Activated naive CD4-positive, alpha-beta T cell treated with anti-CD3 and anti-CD28 coated beads, Interleukin-2, amount 10 ng/mL, durations not matched to agents 7 days and 5 days (primary cell): ENCODE measurements around the gene TMEM200A.
A peak's percentile ranks its signal among the peaks of the same experiment; 100 is the strongest.
"Not testable (repeated sequence)": the region's sequence is repeated elsewhere in the genome, so short reads cannot be mapped to it uniquely, and the experiment has no call there.

Experiments used
- CTCF ChIA-PET: fragments of 350-600 bp; sonication (Branson Sonifier 250); formaldehyde crosslinking; loops from one replicate; lab custom pipeline; 2021; ENCODE audit warnings: antibody characterized with exemption; lab: Charles Lee
- DNase-seq: peaks from one replicate; pipeline ENCODE4 v3.0.0-alpha.2; 2020
- H3K27ac Mint-ChIP-seq: one replicate; pipeline ENCODE4 v1.8.0; 2021; ENCODE audit warnings: mild to moderate bottlenecking, moderate library complexity, mixed read lengths
- H3K27me3 Mint-ChIP-seq: one replicate; pipeline ENCODE4 v1.8.0; 2021; ENCODE audit warnings: mild to moderate bottlenecking, mixed read lengths
- H3K36me3 Mint-ChIP-seq: one replicate; pipeline ENCODE4 v1.8.0; 2021; ENCODE audit warnings: mixed read lengths
- H3K4me1 Mint-ChIP-seq: one replicate; pipeline ENCODE4 v1.8.0; 2021; ENCODE audit warnings: mixed read lengths
- H3K4me3 Mint-ChIP-seq: one replicate; pipeline ENCODE4 v1.8.0; 2021; ENCODE audit warnings: mild to moderate bottlenecking, moderate library complexity, mixed read lengths
- H3K9me3 Mint-ChIP-seq: one replicate; pipeline ENCODE4 v1.8.0; 2021; ENCODE audit warnings: mixed read lengths

TMEM200A gene

GRCh38 chr6:130365166-130366106 is at the start of gene TMEM200A:
TSS of gene TMEM200A (plus strand) at chr6:130366017. CDS start at chr6:130440423, 74,406 bp downstream.
- peak within 1 kb of the TSS; percentile 74 for H3K4me3 Mint-ChIP-seq
- peaks cover 53% of the 10 kb centered on the region for H3K27me3 Mint-ChIP-seq
- no peaks in the 10 kb centered on the region for H3K36me3 Mint-ChIP-seq
- no peak within 1 kb of the TSS for H3K27ac Mint-ChIP-seq
- no peaks in the 10 kb centered on the region for H3K9me3 Mint-ChIP-seq
- DNase-seq, result peak; percentile 62
- peaks cover 20% of the 10 kb centered on the region for H3K4me1 Mint-ChIP-seq
- CTCF ChIA-PET, result interaction anchor here (0.9 to 1.6 kb wide), 8 partner anchors 10 to 751 kb away, joined by 3 to 9 read pairs (median 4); no protein-coding TSS in a partner anchor

GRCh38 chr6:130320908-130321307 is 44.9 kb upstream of the TMEM200A start:
- no peaks in the 10 kb centered on the region for H3K9me3 Mint-ChIP-seq
- H3K27me3 Mint-ChIP-seq, result peaks cover 16% of the 10 kb centered on the region
- no peak overlapping the region for H3K27ac Mint-ChIP-seq
- H3K36me3 Mint-ChIP-seq, result no peaks in the 10 kb centered on the region
- H3K4me3 Mint-ChIP-seq, result no peak overlapping the region
- peaks cover 10% of the 10 kb centered on the region for H3K4me1 Mint-ChIP-seq
- CTCF ChIA-PET, result interaction anchor here (1.1 to 3.3 kb wide), 7 partner anchors 10 to 386 kb away, joined by 4 to 41 read pairs (median 8); no protein-coding TSS in a partner anchor
- DNase-seq, result no peak

GRCh38 chr6:130322673-130323268 is 43.0 kb upstream of the TMEM200A start:
- Mint-ChIP-seq H3K4me3 (no peak overlapping the region), H3K27ac (no peak overlapping the region), H3K36me3 (no peaks in the 10 kb centered on the region), H3K4me1 (peaks cover 10% of the 10 kb centered on the region), H3K27me3 (peaks cover 14% of the 10 kb centered on the region), H3K9me3 (no peaks in the 10 kb centered on the region)
- CTCF ChIA-PET, result interaction anchor here (0.7 to 3.3 kb wide), 12 partner anchors 8 to 549 kb away, joined by 3 to 41 read pairs (median 4); no protein-coding TSS in a partner anchor
- DNase-seq, result peak; percentile 68

- DNase-seq, result no peak
- CTCF ChIA-PET, result interaction anchor here (0.6 to 2.9 kb wide), 6 partner anchors 9 to 1046 kb away, joined by 3 to 23 read pairs (median 3); no protein-coding TSS in a partner anchor
- Mint-ChIP-seq H3K27me3 (peaks cover 8% of the 10 kb centered on the region), H3K4me1 (peaks cover 10% of the 10 kb centered on the region), H3K36me3 (no peaks in the 10 kb centered on the region), H3K9me3 (peaks cover 3% of the 10 kb centered on the region), H3K4me3 (no peak overlapping the region), H3K27ac (no peak overlapping the region)
Observed at GRCh38 chr6:130324657-130325056, 41.2 kb upstream of the TMEM200A start.

- Mint-ChIP-seq H3K27me3 (peaks cover 8% of the 10 kb centered on the region), H3K4me3 (no peak overlapping the region), H3K9me3 (peaks cover 5% of the 10 kb centered on the region), H3K27ac (no peak overlapping the region), H3K36me3 (no peaks in the 10 kb centered on the region), H3K4me1 (peaks cover 10% of the 10 kb centered on the region)
- CTCF ChIA-PET, result interaction anchor here (0.7 to 1.6 kb wide), 2 partner anchors 371 to 730 kb away, joined by 5 to 16 read pairs; no protein-coding TSS in a partner anchor
- DNase-seq, result no peak
Observed at GRCh38 chr6:130326496-130326895, 39.3 kb upstream of the TMEM200A start.

- no peak overlapping the region for H3K27ac Mint-ChIP-seq
- no peak for DNase-seq
- H3K36me3 Mint-ChIP-seq, result no peaks in the 10 kb centered on the region
- no peaks in the 10 kb centered on the region for H3K4me1 Mint-ChIP-seq
- no peaks in the 10 kb centered on the region for H3K27me3 Mint-ChIP-seq
- H3K4me3 Mint-ChIP-seq, result no peak overlapping the region
- CTCF ChIA-PET, result no interaction called here
- H3K9me3 Mint-ChIP-seq, result peaks cover 6% of the 10 kb centered on the region
Observed at GRCh38 chr6:130337534-130337933, 28.3 kb upstream of the TMEM200A start.

- H3K36me3 Mint-ChIP-seq, H3K9me3 Mint-ChIP-seq, CTCF ChIA-PET, H3K4me1 Mint-ChIP-seq, H3K27ac Mint-ChIP-seq, DNase-seq, H3K4me3 Mint-ChIP-seq: not testable (repeated sequence)
- peaks cover 14% of the 10 kb centered on the region for H3K27me3 Mint-ChIP-seq
Observed at GRCh38 chr6:130346324-130346723, 19.5 kb upstream of the TMEM200A start.

- Mint-ChIP-seq H3K36me3 (no peaks in the 10 kb centered on the region), H3K4me3 (no peak overlapping the region), H3K27me3 (peaks cover 8% of the 10 kb centered on the region), H3K27ac (no peak overlapping the region), H3K4me1 (no peaks in the 10 kb centered on the region), H3K9me3 (peaks cover 2% of the 10 kb centered on the region)
- no peak for DNase-seq
- CTCF ChIA-PET, result no interaction called here
Observed at GRCh38 chr6:130354322-130354721, 11.5 kb upstream of the TMEM200A start.

GRCh38 chr6:130355572-130355971 is 10.2 kb upstream of the TMEM200A start:
- Mint-ChIP-seq H3K4me1 (no peaks in the 10 kb centered on the region), H3K27me3 (peaks cover 8% of the 10 kb centered on the region), H3K27ac (no peak overlapping the region), H3K9me3 (peaks cover 7% of the 10 kb centered on the region), H3K36me3 (no peaks in the 10 kb centered on the region), H3K4me3 (no peak overlapping the region)
- DNase-seq, result no peak
- CTCF ChIA-PET, result interaction anchor here (1.2 kb wide), 1 partner anchor 33 kb away, joined by 3 read pairs; no protein-coding TSS in a partner anchor

GRCh38 chr6:130357436-130357835 is 8.4 kb upstream of the TMEM200A start:
- CTCF ChIA-PET, result no interaction called here
- H3K9me3 Mint-ChIP-seq, result peaks cover 7% of the 10 kb centered on the region
- no peak overlapping the region for H3K4me3 Mint-ChIP-seq
- H3K4me1 Mint-ChIP-seq, result no peaks in the 10 kb centered on the region
- H3K36me3 Mint-ChIP-seq, result no peaks in the 10 kb centered on the region
- no peak overlapping the region for H3K27ac Mint-ChIP-seq
- H3K27me3 Mint-ChIP-seq, result peaks cover 8% of the 10 kb centered on the region
- DNase-seq, result no peak

GRCh38 chr6:130359736-130360135 is 6.1 kb upstream of the TMEM200A start:
- Mint-ChIP-seq H3K27me3 (peaks cover 15% of the 10 kb centered on the region), H3K4me3 (no peak overlapping the region), H3K36me3 (no peaks in the 10 kb centered on the region), H3K4me1 (peaks cover 5% of the 10 kb centered on the region), H3K27ac (no peak overlapping the region), H3K9me3 (peaks cover 4% of the 10 kb centered on the region)
- no peak for DNase-seq
- CTCF ChIA-PET, result no interaction called here

- Mint-ChIP-seq H3K36me3 (no peaks in the 10 kb centered on the region), H3K4me3 (no peak overlapping the region), H3K27ac (no peak overlapping the region), H3K27me3 (peaks cover 32% of the 10 kb centered on the region), H3K4me1 (peaks cover 16% of the 10 kb centered on the region), H3K9me3 (peaks cover 4% of the 10 kb centered on the region)
- CTCF ChIA-PET, result no interaction called here
- DNase-seq, result peak; percentile 48
Observed at GRCh38 chr6:130362128-130362527, 3.7 kb upstream of the TMEM200A start.

- H3K9me3 Mint-ChIP-seq, result peaks cover 4% of the 10 kb centered on the region
- H3K4me3 Mint-ChIP-seq, result peak overlapping the region; percentile 74
- peaks cover 20% of the 10 kb centered on the region for H3K4me1 Mint-ChIP-seq
- CTCF ChIA-PET, result no interaction called here
- peaks cover 44% of the 10 kb centered on the region for H3K27me3 Mint-ChIP-seq
- DNase-seq, result no peak
- H3K27ac Mint-ChIP-seq, result no peak overlapping the region
- no peaks in the 10 kb centered on the region for H3K36me3 Mint-ChIP-seq
Observed at GRCh38 chr6:130364224-130364780, 1.5 kb upstream of the TMEM200A start.
